Hepatocyte (in vitro differentiated cells): Measurements from ENCODE around the gene PTPRK. TPM values are rescaled to one million over a fixed set of nuclear protein-coding genes. Genes with fewer than 3 reads are reported as not detected.
A peak's percentile ranks its signal among the peaks of the same experiment; 100 is the strongest.

ENCODE experiments used
- DNase-seq: peaks from one replicate; pipeline ENCODE4 v3.0.0-alpha.2; 2016; ENCODE audit warnings: low spot score
- H2AFZ ChIP-seq: fragments of 200-600 bp; sonication (generic); 2 replicates; pipeline ENCODE4 v1.6.0; 2016; ENCODE audit warnings: antibody characterized with exemption, mild to moderate bottlenecking
- H3K27ac ChIP-seq: fragments of 200-600 bp; sonication (generic); 2 replicates; pipeline ENCODE4 v1.5.1; 2016; ENCODE audit warnings: mild to moderate bottlenecking
- H3K27me3 ChIP-seq: fragments of 200-600 bp; sonication (generic); 2 replicates; pipeline ENCODE4 v1.6.1; 2016
- H3K36me3 ChIP-seq: fragments of 200-600 bp; sonication (generic); replicated peaks from 2 replicates; pipeline ENCODE4 v1.5.1; 2016; ENCODE audit warnings: low read depth; ENCODE audit not compliant: insufficient read depth
- H3K4me1 ChIP-seq: fragments of 200-600 bp; sonication (generic); 2 replicates; pipeline ENCODE4 v1.5.1; 2016; ENCODE audit warnings: mild to moderate bottlenecking, moderate library complexity; ENCODE audit not compliant: insufficient read depth
- H3K4me2 ChIP-seq: fragments of 200-600 bp; sonication (generic); 2 replicates; pipeline ENCODE4 v1.6.0; 2016
- H3K4me3 ChIP-seq: fragments of 200-600 bp; sonication (generic); 2 replicates; pipeline ENCODE4 v1.5.1; 2016; ENCODE audit warnings: mild to moderate bottlenecking
- H3K79me2 ChIP-seq: fragments of 200-600 bp; sonication (generic); 2 replicates; pipeline ENCODE4 v1.6.0; 2017; ENCODE audit warnings: mild to moderate bottlenecking
- H3K9me2 ChIP-seq: fragments of 200-600 bp; sonication (generic); replicated peaks from 2 replicates; pipeline ENCODE4 v1.6.0; 2017; ENCODE audit warnings: mild to moderate bottlenecking; ENCODE audit not compliant: insufficient read depth
- H3K9me3 ChIP-seq: fragments of 200-600 bp; sonication (generic); 2 replicates; pipeline ENCODE4 v1.5.1; 2016; ENCODE audit warnings: low read depth, mild to moderate bottlenecking
- H4K20me1 ChIP-seq: fragments of 200-600 bp; sonication (generic); 2 replicates; pipeline ENCODE4 v1.6.0; 2016; ENCODE audit warnings: mild to moderate bottlenecking; ENCODE audit not compliant: insufficient read depth, poor library complexity, severe bottlenecking
- CTCF ChIP-seq: fragments of 200-600 bp; sonication (generic); IDR thresholded peaks from 2 replicates; pipeline ENCODE4 v1.5.1; 2016; ENCODE audit warnings: antibody characterized with exemption, mild to moderate bottlenecking; ENCODE audit not compliant: poor library complexity
- EZH2 ChIP-seq: fragments of 200-600 bp; sonication (generic); IDR thresholded peaks from 2 replicates; pipeline ENCODE4 v1.6.1; 2016; ENCODE audit warnings: antibody characterized with exemption, mild to moderate bottlenecking, borderline replicate concordance
- EZH2phosphoT487 ChIP-seq: fragments of 200-600 bp; sonication (generic); IDR thresholded peaks from one replicate; pipeline ENCODE4 v1.6.1; 2018; ENCODE audit warnings: antibody characterized with exemption, mild to moderate bottlenecking, low read depth, moderate library complexity; ENCODE audit not compliant: unreplicated experiment, severe bottlenecking
- WGBS: methylation state at CpG from one replicate; pipeline ENCODE4 v1.1.6; 2016; ENCODE audit warnings: low lambda C conversion rate; ENCODE audit errors: missing lambda C conversion rate; 5-methylcytosine and 5-hydroxymethylcytosine counted together
- polyA plus RNA-seq: library from polyadenylated mRNA; unstranded; fragments of >200 nt; fragmentation: Nextera tagmentation; extraction: Ambion mirVana; gene quantifications from 2 replicates; pipeline ENCODE4 v1.2.1, GENCODE V29; 2016
- total RNA-seq: library from RNA; depleted of rRNA; stranded (reverse); fragments of >200 nt; gene quantifications from 2 replicates; pipeline ENCODE4 v1.2.3, GENCODE V29; 2014

Gene PTPRK
- total and polyA plus RNA-seq, 2 experiments from 2014 or later = 42.0 to 80.2 TPM

GRCh38 chr6:128351255-128351514, 169.2 kb downstream of the PTPRK start:
- H3K9me2 ChIP-seq = no peaks in the 10 kb centered on the region
- WGBS = 74% methylated on average over 2 of the region's 2 CpGs
- peaks cover 65% of the 10 kb centered on the region for H3K79me2 ChIP-seq
- no peaks in the 10 kb centered on the region for H3K9me3 ChIP-seq
- H3K27me3 ChIP-seq = no peaks in the 10 kb centered on the region
- DNase-seq = no peak
- peaks cover 33% of the 10 kb centered on the region for H3K4me1 ChIP-seq
- no peak overlapping the region for H3K4me3 ChIP-seq
- peak overlapping the region; percentile 30 for H3K4me2 ChIP-seq
- H2AFZ ChIP-seq = no peak overlapping the region
- H4K20me1 ChIP-seq = no peaks in the 10 kb centered on the region
- H3K27ac ChIP-seq = peak overlapping the region; percentile 18
- H3K36me3 ChIP-seq = no peaks in the 10 kb centered on the region
- TF ChIP-seq EZH2 = no peak
- no peak for TF ChIP-seq EZH2phosphoT487
- no peak for TF ChIP-seq CTCF

DNA sequence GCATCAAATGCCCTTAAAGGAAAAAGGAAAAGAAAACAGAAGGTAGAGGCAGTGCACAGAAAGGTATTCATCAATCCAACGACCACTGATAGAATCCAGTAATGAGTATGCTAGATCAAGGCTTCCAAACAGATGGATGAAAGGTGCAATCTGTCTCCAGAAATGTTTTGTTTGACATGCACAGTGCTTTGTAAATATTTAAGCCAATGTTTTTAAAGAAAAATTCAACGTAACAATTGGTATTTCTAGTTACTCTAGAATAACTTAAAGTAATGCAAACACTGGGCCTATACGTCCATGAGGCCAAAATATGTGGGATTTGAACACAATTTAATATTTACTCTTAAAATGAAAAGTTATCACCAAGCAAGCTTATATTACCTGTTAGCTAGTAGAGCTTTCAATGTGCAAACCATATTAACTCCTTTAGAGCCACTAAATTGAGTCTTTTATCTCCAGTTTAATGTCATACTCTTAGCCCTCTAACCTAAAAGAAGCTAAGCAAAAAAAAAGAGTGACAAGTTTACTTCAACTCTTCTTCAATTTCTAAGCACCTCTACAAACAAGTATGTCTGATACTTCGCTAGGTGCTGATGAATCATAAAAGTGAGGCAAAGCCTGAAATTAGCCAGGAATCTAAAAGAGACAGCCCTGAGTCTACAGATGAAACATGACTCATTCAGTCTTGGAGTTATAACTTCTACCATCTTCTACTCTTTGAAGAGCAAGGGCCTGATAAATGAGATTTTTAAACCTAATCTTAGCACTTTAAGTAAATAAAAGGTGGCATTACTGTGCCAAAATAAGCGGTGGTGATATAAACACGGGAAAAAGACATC, 169.8 kb downstream of the PTPRK start:
- TF ChIP-seq EZH2 (no peak), CTCF (no peak), EZH2phosphoT487 (no peak)
- WGBS = 39% methylated on average over 6 of the region's 6 CpGs
- no peak overlapping the region for H2AFZ ChIP-seq
- no peaks in the 10 kb centered on the region for H3K9me3 ChIP-seq
- H3K36me3 ChIP-seq = no peaks in the 10 kb centered on the region
- no peaks in the 10 kb centered on the region for H3K9me2 ChIP-seq
- peak overlapping the region; percentile 18 for H3K27ac ChIP-seq
- DNase-seq = peak; percentile 18
- peak overlapping the region; percentile 30 for H3K4me2 ChIP-seq
- no peak overlapping the region for H3K4me3 ChIP-seq
- H3K27me3 ChIP-seq = no peaks in the 10 kb centered on the region
- peaks cover 33% of the 10 kb centered on the region for H3K4me1 ChIP-seq
- H4K20me1 ChIP-seq = no peaks in the 10 kb centered on the region
- H3K79me2 ChIP-seq = peaks cover 65% of the 10 kb centered on the region

DNA sequence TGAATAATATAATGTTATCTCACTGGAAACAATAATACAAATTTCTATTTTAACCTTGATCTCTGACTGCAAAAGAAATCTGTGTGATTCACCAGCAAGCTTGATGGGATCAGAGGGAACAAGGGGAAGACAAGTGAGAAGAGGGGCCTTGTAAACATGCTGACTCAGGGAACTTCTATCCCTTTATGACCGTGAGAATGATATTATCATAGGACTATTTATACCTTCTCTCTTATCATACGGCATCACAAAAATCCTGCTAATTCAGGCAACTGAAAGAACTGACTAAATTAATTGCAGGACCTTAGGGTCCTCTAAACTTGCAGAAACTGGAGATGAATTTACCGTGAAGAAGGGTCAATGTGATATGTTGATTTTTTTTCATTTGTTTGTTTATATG, 173.3 kb downstream of the PTPRK start:
- TF ChIP-seq CTCF (no peak), EZH2 (no peak), EZH2phosphoT487 (no peak)
- no peak for DNase-seq
- no peaks in the 10 kb centered on the region for H3K36me3 ChIP-seq
- no peak overlapping the region for H2AFZ ChIP-seq
- WGBS = 49% methylated on average over 3 of the region's 3 CpGs
- H3K4me3 ChIP-seq = no peak overlapping the region
- peaks cover 28% of the 10 kb centered on the region for H3K4me1 ChIP-seq
- no peak overlapping the region for H3K27ac ChIP-seq
- peaks cover 62% of the 10 kb centered on the region for H3K79me2 ChIP-seq
- no peaks in the 10 kb centered on the region for H3K9me3 ChIP-seq
- H4K20me1 ChIP-seq = no peaks in the 10 kb centered on the region
- H3K4me2 ChIP-seq = no peak overlapping the region
- H3K27me3 ChIP-seq = no peaks in the 10 kb centered on the region
- H3K9me2 ChIP-seq = no peaks in the 10 kb centered on the region
